Astrocyte of the cerebellum (primary cell): ENCODE data around the gene TMEM221.

Experiments
- DNase-seq: peaks from one replicate; pipeline ENCODE4 v3.0.0-alpha.2; 2011; ENCODE audit warnings: low read depth
- H3K4me3 ChIP-seq: 2 replicates; pipeline ENCODE4 v1.5.1; 2011; ENCODE audit warnings: mild to moderate bottlenecking, low read depth, low read length, moderate library complexity
- in situ Hi-C: cut with HindIII; loops from 2 replicates; pipeline ENCODE4 v1.10.0; 2017; ENCODE audit warnings: low sequenced_read_pairs
- TF ChIP-seq, protein P1 (sequence below): IDR thresholded peaks from 2 replicates; pipeline ENCODE4 v1.5.1; 2012; ENCODE audit warnings: low read length, low read depth, moderate library complexity, mild to moderate bottlenecking; ENCODE audit errors: missing control alignments

The TMEM221 gene

GRCh38 chr19:17398902-17399527 lies 49.5 kb downstream of the TMEM221 start:
- TF ChIP-seq, protein P1, sequence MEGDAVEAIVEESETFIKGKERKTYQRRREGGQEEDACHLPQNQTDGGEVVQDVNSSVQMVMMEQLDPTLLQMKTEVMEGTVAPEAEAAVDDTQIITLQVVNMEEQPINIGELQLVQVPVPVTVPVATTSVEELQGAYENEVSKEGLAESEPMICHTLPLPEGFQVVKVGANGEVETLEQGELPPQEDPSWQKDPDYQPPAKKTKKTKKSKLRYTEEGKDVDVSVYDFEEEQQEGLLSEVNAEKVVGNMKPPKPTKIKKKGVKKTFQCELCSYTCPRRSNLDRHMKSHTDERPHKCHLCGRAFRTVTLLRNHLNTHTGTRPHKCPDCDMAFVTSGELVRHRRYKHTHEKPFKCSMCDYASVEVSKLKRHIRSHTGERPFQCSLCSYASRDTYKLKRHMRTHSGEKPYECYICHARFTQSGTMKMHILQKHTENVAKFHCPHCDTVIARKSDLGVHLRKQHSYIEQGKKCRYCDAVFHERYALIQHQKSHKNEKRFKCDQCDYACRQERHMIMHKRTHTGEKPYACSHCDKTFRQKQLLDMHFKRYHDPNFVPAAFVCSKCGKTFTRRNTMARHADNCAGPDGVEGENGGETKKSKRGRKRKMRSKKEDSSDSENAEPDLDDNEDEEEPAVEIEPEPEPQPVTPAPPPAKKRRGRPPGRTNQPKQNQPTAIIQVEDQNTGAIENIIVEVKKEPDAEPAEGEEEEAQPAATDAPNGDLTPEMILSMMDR, result no peak
- no peak overlapping the region for H3K4me3 ChIP-seq
- no peak for DNase-seq
- in situ Hi-C loops, result no loop called here

GRCh38 chr19:17394891-17395415 lies 53.5 kb downstream of the TMEM221 start:
- no peak overlapping the region for H3K4me3 ChIP-seq
- DNase-seq, result no peak
- in situ Hi-C loops, result no loop called here
- TF ChIP-seq, protein P1, result peak; percentile 64

- DNase-seq, result no peak
- TF ChIP-seq, protein P1, result no peak
- in situ Hi-C loops, result no loop called here
- H3K4me3 ChIP-seq, result no peak within 1 kb of the TSS
These were observed 54.6 kb downstream of the TMEM221 start, which contains the start of gene CCDC194 for GRCh38 chr19:17393914-17394313. Gene CCDC194, minus strand, starts transcription at chr19:17394196. Its CDS starts 38 bp downstream, at chr19:17394158.

GRCh38 chr19:17393002-17393401 lies 55.5 kb downstream of the TMEM221 start:
- no peak overlapping the region for H3K4me3 ChIP-seq
- in situ Hi-C loops, result no loop called here
- no peak for DNase-seq
- TF ChIP-seq, protein P1, result no peak

DNA sequence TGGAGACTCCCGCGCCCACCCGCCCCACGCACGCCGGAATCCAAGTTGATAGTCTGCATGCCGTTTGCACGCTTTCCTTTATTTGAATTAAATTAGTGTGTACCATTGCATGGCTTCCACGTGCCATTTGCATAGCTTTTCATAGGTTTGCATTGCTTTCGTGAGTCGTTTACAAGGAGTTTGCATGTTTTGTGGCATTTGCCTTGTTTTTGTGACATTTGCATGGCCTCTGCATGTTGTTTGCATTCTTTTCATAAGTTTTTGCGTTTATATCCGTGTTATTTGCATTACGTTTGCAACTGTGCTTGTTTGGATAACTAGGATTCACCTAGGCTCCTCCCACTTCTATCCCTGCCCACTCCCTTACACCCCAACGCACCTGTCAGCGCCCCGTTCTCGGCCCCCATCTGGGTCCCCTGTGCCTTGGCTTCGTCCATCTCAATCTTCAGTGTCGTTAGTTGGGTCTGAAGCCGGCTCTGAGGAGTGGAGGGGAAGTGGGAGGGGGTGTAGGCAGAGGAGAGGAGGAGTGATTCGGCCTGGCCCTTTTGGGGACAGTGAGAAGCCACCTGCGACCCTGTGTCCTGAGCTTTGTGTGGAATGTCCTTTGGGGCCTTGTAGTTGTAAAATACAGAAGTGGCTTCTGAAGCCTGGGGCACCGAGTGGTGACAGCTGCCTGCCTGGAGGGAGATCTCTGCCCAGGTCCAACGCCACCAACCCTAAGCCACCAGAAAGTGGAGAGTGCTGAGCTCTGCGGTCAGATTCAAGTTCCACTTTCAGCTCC lies 56.9 kb downstream of the TMEM221 start:
- DNase-seq, result no peak
- H3K4me3 ChIP-seq, result peak overlapping the region; percentile 61
- in situ Hi-C loops, result no loop called here
- TF ChIP-seq, protein P1, result no peak

DNA sequence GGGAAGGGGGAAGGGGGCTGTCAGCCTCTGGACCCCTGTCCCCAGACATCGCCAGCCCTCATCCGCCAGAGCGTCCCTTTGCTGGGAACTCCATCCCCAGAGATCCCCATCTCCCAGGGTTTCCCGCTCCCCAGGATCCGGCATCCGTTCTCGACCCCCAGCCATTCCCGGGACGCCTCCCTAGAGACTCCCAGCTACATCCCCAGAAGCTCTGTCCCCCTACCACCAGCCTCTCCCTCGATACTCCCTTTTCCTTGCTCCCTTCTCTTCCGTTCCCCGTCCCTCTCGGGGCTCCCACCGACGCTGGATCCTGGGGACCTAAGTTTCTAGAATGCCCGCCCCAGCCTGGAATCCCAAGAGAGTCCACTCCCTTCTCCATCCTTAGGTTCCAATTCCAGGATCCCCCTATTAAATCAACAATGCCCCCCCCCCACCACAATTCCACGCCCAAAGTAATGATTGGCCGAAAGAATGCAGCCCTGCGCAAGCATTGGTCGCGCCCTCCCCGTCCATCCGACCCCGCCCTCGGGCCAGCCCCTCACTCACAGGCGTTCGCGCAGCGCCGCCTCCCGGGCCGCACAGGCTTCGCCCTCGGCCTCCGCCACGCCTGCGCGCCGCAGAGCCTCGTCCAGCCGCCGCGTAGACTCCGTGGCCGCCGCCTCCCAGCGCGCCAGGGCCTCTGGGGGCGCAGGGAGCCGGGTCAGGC lies 57.6 kb downstream of the TMEM221 start:
- H3K4me3 ChIP-seq, result peak overlapping the region; percentile 61
- TF ChIP-seq, protein P1, result peak; percentile 69
- DNase-seq, result peak; percentile 72
- in situ Hi-C loops, result no loop called here
